ENCODE data around the gene GPR63. TPM values are rescaled to one million over a fixed set of nuclear protein-coding genes. Genes with fewer than 3 reads are reported as not detected.
A peak's percentile ranks its signal among the peaks of the same experiment; 100 is the strongest.

GPR63 gene
- total and polyA plus RNA-seq, 12 donors = 0.06 to 2.5 (median 0.78) TPM

GRCh38 chr6:96852605-96853004 lies 15.3 kb upstream of the GPR63 start:
- TF ChIP-seq, protein P1, sequence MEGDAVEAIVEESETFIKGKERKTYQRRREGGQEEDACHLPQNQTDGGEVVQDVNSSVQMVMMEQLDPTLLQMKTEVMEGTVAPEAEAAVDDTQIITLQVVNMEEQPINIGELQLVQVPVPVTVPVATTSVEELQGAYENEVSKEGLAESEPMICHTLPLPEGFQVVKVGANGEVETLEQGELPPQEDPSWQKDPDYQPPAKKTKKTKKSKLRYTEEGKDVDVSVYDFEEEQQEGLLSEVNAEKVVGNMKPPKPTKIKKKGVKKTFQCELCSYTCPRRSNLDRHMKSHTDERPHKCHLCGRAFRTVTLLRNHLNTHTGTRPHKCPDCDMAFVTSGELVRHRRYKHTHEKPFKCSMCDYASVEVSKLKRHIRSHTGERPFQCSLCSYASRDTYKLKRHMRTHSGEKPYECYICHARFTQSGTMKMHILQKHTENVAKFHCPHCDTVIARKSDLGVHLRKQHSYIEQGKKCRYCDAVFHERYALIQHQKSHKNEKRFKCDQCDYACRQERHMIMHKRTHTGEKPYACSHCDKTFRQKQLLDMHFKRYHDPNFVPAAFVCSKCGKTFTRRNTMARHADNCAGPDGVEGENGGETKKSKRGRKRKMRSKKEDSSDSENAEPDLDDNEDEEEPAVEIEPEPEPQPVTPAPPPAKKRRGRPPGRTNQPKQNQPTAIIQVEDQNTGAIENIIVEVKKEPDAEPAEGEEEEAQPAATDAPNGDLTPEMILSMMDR (IDR thresholded peaks at IDR 0.05) = no peak
- no peak overlapping the region for H3K4me3 ChIP-seq
- H3K4me1 ChIP-seq = peaks cover 0 to 7% (median 0%) of the 10 kb centered on the region in 9 donors
- H3K27ac ChIP-seq = no peak overlapping the region
- WGBS, 2 donors = 94 to 95% methylated on average over 3 of the region's 3 CpGs
- H3K36me3 ChIP-seq = no peaks in the 10 kb centered on the region
- no peak for DNase-seq
- no peaks in the 10 kb centered on the region for H3K27me3 ChIP-seq
- intact Hi-C loops (cut with DNase I) = no loop called here
- ATAC-seq = no peak
- peaks cover 0 to 18% (median 4%) of the 10 kb centered on the region in 11 donors for H3K9me3 ChIP-seq

GRCh38 chr6:96851858-96852257 lies 14.6 kb upstream of the GPR63 start:
- DNase-seq = no peak

DNA sequence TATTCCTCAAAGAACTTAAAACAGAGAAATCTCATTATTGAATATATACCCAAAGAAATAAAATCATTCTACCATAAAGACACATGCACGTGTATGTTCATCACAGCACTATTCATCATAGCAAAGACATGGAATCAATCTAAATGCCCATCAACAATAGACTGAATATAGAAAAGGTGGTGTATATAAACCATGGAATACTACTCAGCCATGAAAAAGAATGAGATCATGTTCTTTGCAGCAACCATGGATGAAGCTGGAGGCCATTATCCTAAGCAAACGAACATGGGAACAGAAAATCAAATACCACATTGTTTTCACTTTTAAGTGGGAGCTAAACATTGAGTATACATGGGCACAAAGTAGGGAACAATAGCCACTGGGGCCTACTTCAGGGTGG lies 12.3 kb upstream of the GPR63 start:
- no peak for DNase-seq
- 67 to 76% methylated on average over 2 of the region's 2 CpGs for WGBS, 2 donors
- Histone ChIP-seq H3K36me3 (no peaks in the 10 kb centered on the region), H3K27ac (no peak overlapping the region), H3K4me1 (peaks cover 0 to 7% (median 0%) of the 10 kb centered on the region in 9 donors), H3K27me3 (no peaks in the 10 kb centered on the region), H3K4me3 (no peak overlapping the region), H3K9me3 (peaks cover 0 to 46% (median 8%) of the 10 kb centered on the region in 11 donors)
- no peak for ATAC-seq
- TF ChIP-seq, protein P1 (IDR thresholded peaks at IDR 0.05) = no peak
- intact Hi-C loops (cut with DNase I) = no loop called here

More at GRCh38 chr6:96851858-96852257, 14.6 kb upstream of the GPR63 start:
- Histone ChIP-seq H3K27me3 (no peaks in the 10 kb centered on the region), H3K27ac (peak overlapping the region in 3 of 10 donors; percentile 30 to 39 (median 39)), H3K9me3 (peaks cover 0 to 25% (median 8%) of the 10 kb centered on the region in 11 donors), H3K36me3 (no peaks in the 10 kb centered on the region), H3K4me1 (peaks cover 0 to 7% (median 0%) of the 10 kb centered on the region in 9 donors), H3K4me3 (no peak overlapping the region)
- intact Hi-C loops (cut with DNase I) = no loop called here
- TF ChIP-seq, protein P1 (IDR thresholded peaks at IDR 0.05) = no peak
- 79 to 81% methylated on average over 8 of the region's 8 CpGs for WGBS, 2 donors
- peak in 7 of 8 donors; percentile 35 to 94 (median 69) for ATAC-seq

DNA sequence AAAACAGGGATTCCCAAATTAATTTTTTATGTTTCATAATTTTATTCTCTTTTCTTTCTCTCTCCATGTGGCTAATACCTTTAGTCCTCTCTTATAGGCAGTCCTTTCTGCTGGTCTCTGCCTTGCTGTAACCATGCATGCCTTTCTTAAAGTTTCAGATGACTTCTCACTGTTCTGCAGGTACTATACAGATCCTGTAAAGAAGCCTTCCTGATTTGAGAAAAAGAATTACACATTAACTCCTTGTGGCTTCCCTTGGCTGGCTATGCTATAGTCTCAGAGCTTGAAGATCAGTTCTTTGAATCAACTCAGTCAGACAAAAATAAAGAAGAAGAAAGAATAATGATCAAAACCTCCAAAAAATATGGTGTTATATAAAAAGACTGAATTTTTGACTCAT lies 7.3 kb upstream of the GPR63 start:
- H3K4me3 ChIP-seq = no peak overlapping the region
- intact Hi-C loops (cut with DNase I) = no loop called here
- ATAC-seq (no peak), DNase-seq (no peak)
- H3K27me3 ChIP-seq = no peaks in the 10 kb centered on the region
- H3K36me3 ChIP-seq = no peaks in the 10 kb centered on the region
- no peak overlapping the region for H3K27ac ChIP-seq
- H3K4me1 ChIP-seq = peaks cover 0 to 4% (median 0%) of the 10 kb centered on the region in 9 donors
- TF ChIP-seq, protein P1 (IDR thresholded peaks at IDR 0.05) = no peak
- H3K9me3 ChIP-seq = peaks cover 0 to 44% (median 8%) of the 10 kb centered on the region in 11 donors

Data from heart right ventricle (tissue), 16 donors.